ENCODE results near the gene SCMH1.

SCMH1 gene

DNA sequence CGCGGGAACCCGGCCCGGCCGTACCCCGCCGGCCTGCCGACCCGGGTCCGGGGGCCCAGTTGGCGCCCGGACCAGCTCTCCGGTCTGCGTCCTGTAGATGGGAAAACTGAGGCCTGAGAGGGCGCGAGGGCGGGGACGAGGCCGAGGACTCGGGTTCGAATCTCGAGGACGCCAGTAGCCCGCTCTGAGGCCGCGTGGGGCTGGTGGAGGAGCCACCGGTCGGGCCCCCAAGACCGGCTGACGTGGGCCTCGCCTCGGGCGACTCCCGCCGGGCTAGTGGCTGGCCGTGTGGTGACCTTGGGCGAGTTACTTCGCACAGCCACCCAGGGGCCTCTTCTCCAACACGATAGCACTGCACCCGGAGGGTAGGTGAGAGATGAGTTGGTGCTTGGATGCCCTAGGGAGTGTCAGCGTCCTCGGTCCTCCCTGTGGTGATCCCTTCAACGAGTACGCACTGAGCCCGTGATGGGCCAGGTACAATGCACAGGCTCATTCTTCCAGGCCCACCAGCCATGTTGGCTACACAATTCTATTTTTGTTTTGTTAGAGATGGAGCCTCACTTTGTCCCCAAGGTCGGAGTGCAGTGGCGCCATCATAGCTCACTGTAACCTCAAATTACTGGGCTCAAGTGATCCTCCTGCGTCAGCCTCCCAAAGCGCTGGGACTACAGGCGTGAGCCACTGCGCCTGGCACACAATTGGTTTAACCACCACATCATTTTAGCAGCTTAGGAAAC lies 404 bp upstream of the SCMH1 start:
- Histone ChIP-seq H4K20me1 (ENCODE audit: control insufficient read depth, insufficient read depth, low read depth, low read length) (peaks cover 14% of the 10 kb centered on the region), H3F3A (ENCODE audit: control insufficient read depth, insufficient read depth) (peaks cover 8% of the 10 kb centered on the region; the same call in 1 of the 2 replicates), H3K36me3 (ENCODE audit: control insufficient read depth, low read length) (peaks cover 15% of the 10 kb centered on the region), H3K4me1 (ENCODE audit: control insufficient read depth, low read length) (peaks cover 65% of the 10 kb centered on the region), H3K9me2 (replicated peaks; ENCODE audit: control insufficient read depth, low read length) (no peaks in the 10 kb centered on the region), H3K27ac (ENCODE audit: low read depth, low read length) (peak overlapping the region; percentile 75), H3K27me3 (ENCODE audit: control insufficient read depth, low read length) (no peaks in the 10 kb centered on the region), H3K4me3 (ENCODE audit: low read length) (peak overlapping the region; percentile 86), H3K9me3 (ENCODE audit: control insufficient read depth, insufficient read depth, low read length) (no peaks in the 10 kb centered on the region), H3K4me2 (ENCODE audit: low read length) (peak overlapping the region; percentile 89), H3K79me2 (ENCODE audit: control insufficient read depth, low read length) (peaks cover 58% of the 10 kb centered on the region)
- TF ChIP-seq, protein P1, sequence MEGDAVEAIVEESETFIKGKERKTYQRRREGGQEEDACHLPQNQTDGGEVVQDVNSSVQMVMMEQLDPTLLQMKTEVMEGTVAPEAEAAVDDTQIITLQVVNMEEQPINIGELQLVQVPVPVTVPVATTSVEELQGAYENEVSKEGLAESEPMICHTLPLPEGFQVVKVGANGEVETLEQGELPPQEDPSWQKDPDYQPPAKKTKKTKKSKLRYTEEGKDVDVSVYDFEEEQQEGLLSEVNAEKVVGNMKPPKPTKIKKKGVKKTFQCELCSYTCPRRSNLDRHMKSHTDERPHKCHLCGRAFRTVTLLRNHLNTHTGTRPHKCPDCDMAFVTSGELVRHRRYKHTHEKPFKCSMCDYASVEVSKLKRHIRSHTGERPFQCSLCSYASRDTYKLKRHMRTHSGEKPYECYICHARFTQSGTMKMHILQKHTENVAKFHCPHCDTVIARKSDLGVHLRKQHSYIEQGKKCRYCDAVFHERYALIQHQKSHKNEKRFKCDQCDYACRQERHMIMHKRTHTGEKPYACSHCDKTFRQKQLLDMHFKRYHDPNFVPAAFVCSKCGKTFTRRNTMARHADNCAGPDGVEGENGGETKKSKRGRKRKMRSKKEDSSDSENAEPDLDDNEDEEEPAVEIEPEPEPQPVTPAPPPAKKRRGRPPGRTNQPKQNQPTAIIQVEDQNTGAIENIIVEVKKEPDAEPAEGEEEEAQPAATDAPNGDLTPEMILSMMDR (IDR thresholded peaks at IDR 0.05; ENCODE audit: low read depth, low read length, poor library complexity, severe bottlenecking), result no peak
- no peak for TF ChIP-seq EZH2phosphoT487 (IDR thresholded peaks at IDR 0.05; ENCODE audit: borderline replicate concordance, low read length)

DNA sequence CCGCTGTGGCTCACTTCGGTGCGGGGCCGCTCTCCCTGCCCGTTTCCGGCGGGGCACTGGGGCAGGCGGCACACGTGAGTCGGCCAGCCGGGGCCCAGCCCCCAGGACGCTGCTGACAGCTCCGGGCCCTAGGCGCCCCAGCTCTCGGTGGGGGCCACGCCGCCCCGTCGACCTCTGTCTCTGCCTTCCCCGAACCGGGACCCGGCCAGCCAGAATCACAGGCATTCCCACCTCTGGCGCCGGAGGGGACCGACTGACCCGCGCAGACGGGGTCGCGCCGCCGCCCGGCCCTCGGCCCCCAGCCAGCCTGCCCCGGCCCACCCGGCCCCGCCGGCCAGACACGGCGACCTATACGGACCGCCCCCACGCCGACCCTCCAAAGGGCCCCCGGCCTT lies 755 bp downstream of the SCMH1 start:
- Histone ChIP-seq H3K9me2 (replicated peaks; ENCODE audit: control insufficient read depth, low read length) (no peaks in the 10 kb centered on the region), H3K4me3 (ENCODE audit: low read length) (peak overlapping the region; percentile 71), H3K9me3 (ENCODE audit: control insufficient read depth, insufficient read depth, low read length) (no peaks in the 10 kb centered on the region), H3F3A (ENCODE audit: control insufficient read depth, insufficient read depth) (peaks cover 8% of the 10 kb centered on the region; the same call in 1 of the 2 replicates), H3K36me3 (ENCODE audit: control insufficient read depth, low read length) (peaks cover 21% of the 10 kb centered on the region), H3K27me3 (ENCODE audit: control insufficient read depth, low read length) (no peaks in the 10 kb centered on the region), H3K27ac (ENCODE audit: low read depth, low read length) (peak overlapping the region; percentile 72), H3K4me2 (ENCODE audit: low read length) (peak overlapping the region; percentile 63), H3K4me1 (ENCODE audit: control insufficient read depth, low read length) (peaks cover 71% of the 10 kb centered on the region), H3K79me2 (ENCODE audit: control insufficient read depth, low read length) (peaks cover 70% of the 10 kb centered on the region), H4K20me1 (ENCODE audit: control insufficient read depth, insufficient read depth, low read depth, low read length) (peaks cover 21% of the 10 kb centered on the region)
- TF ChIP-seq EZH2phosphoT487 (IDR thresholded peaks at IDR 0.05; ENCODE audit: borderline replicate concordance, low read length), result no peak
- TF ChIP-seq, protein P1 (IDR thresholded peaks at IDR 0.05; ENCODE audit: low read depth, low read length, poor library complexity, severe bottlenecking), result no peak

DNA sequence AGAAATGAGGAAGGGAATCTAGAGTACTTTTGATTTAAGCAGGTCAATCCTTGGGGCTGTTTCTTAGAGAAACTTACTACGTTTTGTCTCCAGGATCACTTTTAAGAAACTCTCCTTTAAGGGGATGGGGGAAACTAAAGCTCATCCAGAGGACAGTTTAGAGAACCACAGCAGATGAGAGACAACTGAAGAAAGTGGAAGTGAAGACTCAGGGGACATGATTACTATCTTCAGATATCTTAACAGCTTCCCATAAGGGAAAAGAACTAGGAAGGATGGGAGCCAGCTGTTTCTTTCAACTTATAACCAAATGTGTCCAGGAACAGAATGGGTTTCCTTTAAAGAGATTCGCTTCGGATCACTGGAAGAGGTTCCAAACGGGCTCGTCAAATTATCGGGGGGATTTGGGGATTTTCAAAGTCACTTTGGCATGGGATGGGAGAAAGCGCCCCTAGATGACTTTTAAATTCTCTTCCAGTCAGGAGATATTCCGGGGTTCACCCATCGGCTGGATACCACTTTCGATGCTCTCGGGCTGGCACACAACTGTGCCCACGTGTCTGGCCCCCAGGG lies 1.2 kb downstream of the SCMH1 start:
- H4K20me1 ChIP-seq (ENCODE audit: control insufficient read depth, insufficient read depth, low read depth, low read length), result peaks cover 24% of the 10 kb centered on the region

More for the DNA sequence above, 1.2 kb downstream of the SCMH1 start:
- Histone ChIP-seq H3K4me3 (ENCODE audit: low read length) (peak overlapping the region; percentile 71), H3K27ac (ENCODE audit: low read depth, low read length) (peak overlapping the region; percentile 72), H3K79me2 (ENCODE audit: control insufficient read depth, low read length) (peaks cover 75% of the 10 kb centered on the region), H3K4me1 (ENCODE audit: control insufficient read depth, low read length) (peaks cover 66% of the 10 kb centered on the region), H3K4me2 (ENCODE audit: low read length) (peak overlapping the region; percentile 63), H3K27me3 (ENCODE audit: control insufficient read depth, low read length) (no peaks in the 10 kb centered on the region), H3K9me2 (replicated peaks; ENCODE audit: control insufficient read depth, low read length) (no peaks in the 10 kb centered on the region), H3K36me3 (ENCODE audit: control insufficient read depth, low read length) (peaks cover 23% of the 10 kb centered on the region), H3F3A (ENCODE audit: control insufficient read depth, insufficient read depth) (peaks cover 8% of the 10 kb centered on the region; the same call in 1 of the 2 replicates), H3K9me3 (ENCODE audit: control insufficient read depth, insufficient read depth, low read length) (no peaks in the 10 kb centered on the region)
- TF ChIP-seq, protein P1 (IDR thresholded peaks at IDR 0.05; ENCODE audit: low read depth, low read length, poor library complexity, severe bottlenecking), result no peak
- no peak for TF ChIP-seq EZH2phosphoT487 (IDR thresholded peaks at IDR 0.05; ENCODE audit: borderline replicate concordance, low read length)
